Coronary artery (tissue), 2 donors: ENCODE measurements around the gene CD83.

ENCODE experiments used
- DNase-seq: peaks from one replicate; pipeline ENCODE4 v3.0.0-alpha.2; 2017; ENCODE audit warnings: low spot score
- H3K27ac ChIP-seq, 2 donors: fragments of 200-600 bp; sonication (generic); one replicate each; pipeline ENCODE4 v1.5.1; 2016 to 2019
- H3K4me3 ChIP-seq: fragments of 200-600 bp; sonication (generic); 2 replicates; pipeline ENCODE4 v1.5.1; 2016; ENCODE audit warnings: mild to moderate bottlenecking, moderate library complexity
- CTCF ChIP-seq: fragments of 200-600 bp; sonication (generic); IDR thresholded peaks from one replicate; pipeline ENCODE4 v1.5.1; 2019; ENCODE audit warnings: antibody characterized with exemption

The CD83 gene

GRCh38 chr6:14141351-14142062 is 23.9 kb downstream of the CD83 start:
- Histone ChIP-seq H3K4me3 (no peak overlapping the region), H3K27ac (no peak overlapping the region)
- no peak for TF ChIP-seq CTCF
- DNase-seq: no peak

GRCh38 chr6:14142063-14142450 is 24.5 kb downstream of the CD83 start:
- Histone ChIP-seq H3K27ac (no peak overlapping the region), H3K4me3 (no peak overlapping the region)
- DNase-seq: no peak
- TF ChIP-seq CTCF: no peak

GRCh38 chr6:14142511-14143223 is 25.1 kb downstream of the CD83 start:
- no peak for TF ChIP-seq CTCF
- DNase-seq: no peak
- no peak overlapping the region for H3K4me3 ChIP-seq

GRCh38 chr6:14143305-14143704 is 25.7 kb downstream of the CD83 start:
- H3K27ac ChIP-seq: no peak overlapping the region
- H3K4me3 ChIP-seq: no peak overlapping the region
- TF ChIP-seq CTCF: no peak
- DNase-seq: no peak

More at GRCh38 chr6:14142511-14143223, 25.1 kb downstream of the CD83 start:
- no peak overlapping the region for H3K27ac ChIP-seq

- Histone ChIP-seq H3K27ac (no peak overlapping the region), H3K4me3 (no peak overlapping the region)
- DNase-seq: no peak
- TF ChIP-seq CTCF: peak; percentile 83
These were observed 27.1 kb downstream of the CD83 start for GRCh38 chr6:14144678-14145113.

- Histone ChIP-seq H3K4me3 (no peak overlapping the region), H3K27ac (no peak overlapping the region)
- TF ChIP-seq CTCF: no peak
- no peak for DNase-seq
These were observed 29.0 kb downstream of the CD83 start for GRCh38 chr6:14146506-14147096.

- no peak for TF ChIP-seq CTCF
- no peak for DNase-seq
- H3K4me3 ChIP-seq: no peak overlapping the region
- H3K27ac ChIP-seq: no peak overlapping the region
These were observed 30.3 kb downstream of the CD83 start for GRCh38 chr6:14147891-14148290.
